ENCODE data around the gene DZANK1. TPM values are rescaled to one million over a fixed set of nuclear protein-coding genes. Genes with fewer than 3 reads are reported as not detected.
"Not testable (repeated sequence)": the region's sequence is repeated elsewhere in the genome, so short reads cannot be mapped to it uniquely, and the experiment has no call there.

The DZANK1 gene
- polyA plus RNA-seq, 6 donors from 2014 or later, result 0.65 to 1.7 (median 1.1) TPM

DNA sequence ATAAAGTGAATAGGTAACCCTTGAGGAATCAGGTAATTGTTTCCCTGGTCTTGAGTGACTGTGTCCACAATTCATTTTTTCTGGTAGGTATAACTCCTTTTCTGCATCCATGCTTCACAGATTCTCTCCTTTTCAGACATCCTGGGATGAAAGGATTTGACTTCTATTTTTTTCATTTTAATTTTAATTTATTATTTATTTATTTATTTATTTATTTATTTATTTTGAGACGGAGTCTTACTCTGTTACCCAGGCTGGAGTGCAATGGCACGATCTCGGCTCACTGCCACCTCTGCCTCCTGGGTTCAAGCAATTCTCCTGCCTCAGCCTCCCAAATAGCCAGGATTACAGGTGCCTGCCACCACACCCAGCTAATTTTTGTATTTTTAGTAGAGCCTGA, 117.1 kb downstream of the DZANK1 start:
- H3K27ac Mint-ChIP-seq; H3K4me1 Mint-ChIP-seq; H3K4me3 Mint-ChIP-seq; ATAC-seq (ENCODE audit: low read depth in 2 of 2); DNase-seq; H3K36me3 Mint-ChIP-seq; H3K9me3 Mint-ChIP-seq: not testable (repeated sequence)
- peaks cover 15 to 36% (median 23%) of the 10 kb centered on the region in 3 donors for H3K27me3 Mint-ChIP-seq

Other genes with a start within 250 kb of the DZANK1 start
- gene ZNF133, start 178.5 kb downstream of the DZANK1 start, polyA plus RNA-seq (ENCODE audit: low read depth in 6 of 6), result 10 to 100 TPM in 1 of 6 donors, 1 to 10 TPM in 5; 4.1 to 15.2 (median 8.6) TPM
- gene POLR3F, start 360 bp upstream of the DZANK1 start, polyA plus RNA-seq (ENCODE audit: low read depth in 6 of 6), result 10 to 100 TPM in 2 of 6 donors, 1 to 10 TPM in 4; 6.1 to 15.2 (median 8.5) TPM
- 10 to 100 TPM in 2 of 6 donors, 1 to 10 TPM in 4; 7.7 to 11.9 (median 10.0) TPM for gene RBBP9, start 30.2 kb upstream of the DZANK1 start, polyA plus RNA-seq (ENCODE audit: low read depth in 6 of 6)
- 10 to 100 TPM; 32.5 to 55.5 (median 39.7) TPM for gene SEC23B, start 40.9 kb upstream of the DZANK1 start, polyA plus RNA-seq (ENCODE audit: low read depth in 6 of 6)
- gene SMIM26, start 100.4 kb upstream of the DZANK1 start, polyA plus RNA-seq (ENCODE audit: low read depth in 6 of 6), result 100 to 1,000 TPM; 188 to 245 (median 234) TPM
- 10 to 100 TPM; 32.8 to 58.4 (median 39.3) TPM for gene DTD1, start 121.0 kb upstream of the DZANK1 start, polyA plus RNA-seq (ENCODE audit: low read depth in 6 of 6)